Immature natural killer cell (primary cell): Measurements from ENCODE around the gene WSB2. TPM values are rescaled to one million over a fixed set of nuclear protein-coding genes. Genes with fewer than 3 reads are reported as not detected.
A peak's percentile ranks its signal among the peaks of the same experiment; 100 is the strongest.
"Not testable (repeated sequence)": the region's sequence is repeated elsewhere in the genome, so short reads cannot be mapped to it uniquely, and the experiment has no call there.

Experiments
- DNase-seq, 3 donors: peaks; one replicate each; pipeline ENCODE4 v3.0.0; 2022; ENCODE audit warnings: mixed read lengths in 1 of 3
- H3K27ac Mint-ChIP-seq, 6 donors: one replicate each; pipeline ENCODE4 v1.8.0; 2020; ENCODE audit warnings: mixed read lengths in 6 of 6, mild to moderate bottlenecking in 5 of 6, inconsistent platforms in 4 of 6, moderate library complexity in 3 of 6
- H3K27me3 Mint-ChIP-seq, 3 donors: one replicate each; pipeline ENCODE4 v1.8.0; 2020 to 2021; ENCODE audit warnings: low read depth in 3 of 3, mild to moderate bottlenecking in 3 of 3, mixed read lengths in 3 of 3, moderate library complexity in 3 of 3, inconsistent platforms in 1 of 3
- H3K36me3 Mint-ChIP-seq, 3 donors: one replicate each; pipeline ENCODE4 v1.8.0; 2020; ENCODE audit warnings: mixed read lengths in 3 of 3, inconsistent platforms in 2 of 3, mild to moderate bottlenecking in 2 of 3
- H3K4me1 Mint-ChIP-seq, 2 donors: one replicate each; pipeline ENCODE4 v1.8.0; 2020; ENCODE audit warnings: inconsistent platforms in 2 of 2, mild to moderate bottlenecking in 2 of 2, mixed read lengths in 2 of 2, moderate library complexity in 1 of 2
- H3K4me3 Mint-ChIP-seq, 5 donors: one replicate each; pipeline ENCODE4 v1.8.0; 2020; ENCODE audit warnings: mild to moderate bottlenecking in 5 of 5, mixed read lengths in 5 of 5, inconsistent platforms in 3 of 5, moderate library complexity in 3 of 5
- H3K9me3 Mint-ChIP-seq, 6 donors: one replicate each; pipeline ENCODE4 v1.8.0; 2020; ENCODE audit warnings: mild to moderate bottlenecking in 6 of 6, mixed read lengths in 6 of 6, inconsistent platforms in 4 of 6, moderate library complexity in 3 of 6
- polyA plus RNA-seq, 3 donors: library from polyadenylated mRNA; unstranded; fragments of 300-500 nt; fragmentation: Illumina TruSeq; gene quantifications; one replicate each; pipeline ENCODE4 v1.2.3, GENCODE V29; 2021

WSB2 gene
- polyA plus RNA-seq, 3 donors from 2014 or later, result 18.7 to 20.3 (median 18.8) TPM

DNA sequence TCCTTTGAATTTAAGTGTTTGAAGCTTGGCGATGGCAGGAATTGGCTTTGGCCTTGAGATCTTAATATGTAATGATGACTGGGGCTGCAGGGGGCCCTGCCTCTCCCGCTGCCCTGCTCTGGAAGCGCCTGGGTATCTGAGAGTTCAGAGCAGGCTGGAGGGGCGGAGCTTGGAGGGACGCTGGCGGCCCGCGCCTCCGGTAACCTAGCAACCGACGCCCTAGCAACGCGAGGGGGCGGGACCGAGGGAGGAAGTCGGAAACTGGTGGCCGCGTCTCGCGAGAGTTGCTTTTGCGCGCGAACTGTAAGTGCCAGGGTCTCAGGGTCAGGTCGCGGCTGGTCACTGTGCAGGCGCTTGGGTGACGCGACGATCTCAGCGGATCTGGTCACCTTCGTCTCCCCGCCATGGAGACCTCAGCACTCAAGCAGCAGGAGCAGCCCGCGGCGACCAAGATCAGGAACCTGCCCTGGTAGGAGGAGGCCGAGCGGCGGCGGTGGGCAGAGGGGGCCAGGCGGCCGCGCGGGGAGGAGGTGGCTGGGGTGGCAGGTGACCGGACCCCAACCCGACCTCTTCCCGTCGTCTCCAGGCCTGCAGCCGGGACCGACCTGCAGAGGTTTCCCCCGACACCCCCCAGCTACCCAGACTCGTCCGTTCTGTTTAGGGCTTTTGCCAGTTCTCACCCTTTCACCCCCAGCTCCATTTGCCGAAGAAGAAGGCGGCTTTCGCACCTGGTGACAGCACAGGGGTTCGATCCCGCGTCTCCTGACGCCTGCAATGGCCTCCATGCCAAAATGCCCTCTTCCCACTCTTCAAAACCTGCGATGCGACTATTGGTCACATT is 44.3 kb downstream of the WSB2 start, which contains the start of gene RFC5:
TSS of gene RFC5 (plus strand) at position 280 of the 841 bp plus-strand sequence. CDS start at position 405, 125 bp downstream.
- Mint-ChIP-seq H3K9me3 (no peaks in the 10 kb centered on the region), H3K4me1 (peaks cover 19 to 23% of the 10 kb centered on the region in 2 donors)

DNA sequence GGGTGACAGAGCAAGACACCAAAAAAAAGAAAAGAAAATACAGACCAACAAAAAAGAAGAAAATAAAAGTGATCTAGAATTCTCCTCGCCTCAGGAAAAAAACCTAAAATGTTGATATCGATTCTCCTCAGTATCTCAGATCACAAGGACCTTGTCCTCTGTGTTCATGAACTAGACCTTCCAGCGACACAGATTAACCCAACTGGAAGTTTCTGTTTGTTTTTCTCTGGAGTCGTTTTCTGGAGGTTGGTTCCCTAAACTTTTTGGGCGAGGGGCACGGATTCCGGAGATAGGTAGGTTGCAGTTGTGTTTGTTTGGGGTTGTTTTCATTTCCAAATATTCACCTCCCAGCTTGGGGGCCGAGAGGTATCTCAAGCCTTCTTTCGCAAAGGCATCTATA is 45.0 kb downstream of the WSB2 start:
- H3K27ac Mint-ChIP-seq, result peak overlapping the region in 2 of 6 donors; percentile 47 to 88
- peaks cover 4 to 8% (median 7%) of the 10 kb centered on the region in 3 donors for H3K27me3 Mint-ChIP-seq
- peaks cover 19 to 23% of the 10 kb centered on the region in 2 donors for H3K4me1 Mint-ChIP-seq
- H3K36me3 Mint-ChIP-seq, result peaks cover 4 to 9% (median 6%) of the 10 kb centered on the region in 3 donors
- no peaks in the 10 kb centered on the region for H3K9me3 Mint-ChIP-seq
- DNase-seq, result no peak
- peak overlapping the region; percentile 82 to 93 (median 88) for H3K4me3 Mint-ChIP-seq

More for the DNA sequence above, 44.3 kb downstream of the WSB2 start, which contains the start of gene RFC5:
- peak; percentile 96 to 97 (median 97) for DNase-seq
- Mint-ChIP-seq H3K36me3 (peaks cover 4 to 10% (median 7%) of the 10 kb centered on the region in 3 donors), H3K4me3 (peak within 1 kb of the TSS; percentile 82 to 93 (median 88)), H3K27ac (peak within 1 kb of the TSS; percentile 47 to 94 (median 84)), H3K27me3 (peaks cover 4 to 8% (median 7%) of the 10 kb centered on the region in 3 donors)

DNA sequence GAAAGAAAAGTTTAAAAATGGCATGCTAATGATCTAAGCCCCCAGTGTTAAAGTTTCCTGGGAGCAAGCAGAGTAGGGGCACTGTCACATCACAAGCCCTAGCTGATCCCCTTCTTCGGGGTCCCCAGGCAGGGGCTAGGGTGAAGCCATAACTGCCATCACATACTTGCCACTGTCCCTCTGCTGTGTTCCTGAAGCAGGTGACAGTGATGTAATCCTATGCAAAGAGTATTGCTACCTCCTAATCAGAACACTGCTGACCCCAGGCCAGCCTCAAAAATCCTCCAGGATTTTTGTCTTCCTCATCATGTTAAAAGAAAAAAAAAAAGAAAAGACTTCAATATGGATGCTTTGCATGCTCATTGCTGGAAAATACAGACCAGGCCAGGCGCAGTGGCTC is 45.7 kb downstream of the WSB2 start:
- H3K27me3 Mint-ChIP-seq, result peaks cover 4 to 8% (median 7%) of the 10 kb centered on the region in 3 donors
- H3K27ac Mint-ChIP-seq, result no peak overlapping the region
- peak overlapping the region in 3 of 5 donors; percentile 15 to 88 (median 18) for H3K4me3 Mint-ChIP-seq
- no peaks in the 10 kb centered on the region for H3K9me3 Mint-ChIP-seq
- H3K36me3 Mint-ChIP-seq, result peaks cover 0 to 3% (median 3%) of the 10 kb centered on the region in 3 donors
- no peak for DNase-seq
- H3K4me1 Mint-ChIP-seq, result peaks cover 19 to 23% of the 10 kb centered on the region in 2 donors

DNA sequence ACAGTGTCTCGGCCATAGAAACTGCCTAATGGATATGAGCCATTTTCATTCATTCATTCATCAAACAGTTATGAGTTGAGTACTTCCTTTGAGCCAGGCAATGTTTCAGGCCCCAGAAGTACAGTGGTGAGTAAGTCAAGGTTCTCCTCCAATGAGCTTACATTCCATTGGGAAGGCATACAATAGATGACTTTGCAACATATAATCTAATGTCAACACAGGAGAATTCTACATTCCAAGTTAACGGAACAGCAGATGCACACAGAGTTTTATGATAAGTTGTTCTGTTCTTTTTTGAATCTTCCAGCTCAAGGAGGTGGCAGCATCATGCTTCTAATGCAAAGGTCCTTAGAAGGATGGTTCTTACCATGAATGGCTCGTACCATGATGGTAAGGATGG is 47.7 kb downstream of the WSB2 start:
- Mint-ChIP-seq H3K4me3 (no peak overlapping the region), H3K27ac (no peak overlapping the region), H3K4me1 (peaks cover 19 to 23% of the 10 kb centered on the region in 2 donors)

DNA sequence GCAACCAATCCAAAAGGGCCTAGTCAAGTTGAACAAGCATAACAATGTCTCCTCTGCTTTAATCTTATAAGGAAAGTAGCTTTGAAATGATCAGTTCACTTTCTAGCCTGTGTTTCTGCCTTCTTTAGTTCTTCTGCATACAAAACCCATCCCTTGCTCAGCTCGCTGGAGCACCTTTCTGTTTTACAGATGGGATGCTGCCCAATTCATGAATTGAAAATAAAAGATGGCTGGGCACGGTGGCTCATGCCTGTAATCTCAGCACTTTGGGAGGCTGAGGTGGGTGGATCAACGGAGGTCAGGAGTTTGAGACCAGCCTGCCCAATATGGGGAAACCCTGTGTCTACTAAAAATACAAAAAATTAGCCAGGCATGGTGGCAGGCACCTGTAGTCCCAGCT is 49.0 kb downstream of the WSB2 start:
- H3K36me3 Mint-ChIP-seq, result no peaks in the 10 kb centered on the region
- H3K4me3 Mint-ChIP-seq, result no peak overlapping the region
- no peak for DNase-seq
- H3K4me1 Mint-ChIP-seq, result peaks cover 9 to 10% of the 10 kb centered on the region in 2 donors
- H3K27me3 Mint-ChIP-seq, result peaks cover 6 to 10% (median 7%) of the 10 kb centered on the region in 3 donors
- no peaks in the 10 kb centered on the region for H3K9me3 Mint-ChIP-seq
- H3K27ac Mint-ChIP-seq, result no peak overlapping the region

More for the DNA sequence above, 47.7 kb downstream of the WSB2 start:
- Mint-ChIP-seq H3K27me3 (peaks cover 6 to 7% (median 7%) of the 10 kb centered on the region in 3 donors), H3K36me3 (no peaks in the 10 kb centered on the region), H3K9me3 (no peaks in the 10 kb centered on the region)
- DNase-seq, result no peak

DNA sequence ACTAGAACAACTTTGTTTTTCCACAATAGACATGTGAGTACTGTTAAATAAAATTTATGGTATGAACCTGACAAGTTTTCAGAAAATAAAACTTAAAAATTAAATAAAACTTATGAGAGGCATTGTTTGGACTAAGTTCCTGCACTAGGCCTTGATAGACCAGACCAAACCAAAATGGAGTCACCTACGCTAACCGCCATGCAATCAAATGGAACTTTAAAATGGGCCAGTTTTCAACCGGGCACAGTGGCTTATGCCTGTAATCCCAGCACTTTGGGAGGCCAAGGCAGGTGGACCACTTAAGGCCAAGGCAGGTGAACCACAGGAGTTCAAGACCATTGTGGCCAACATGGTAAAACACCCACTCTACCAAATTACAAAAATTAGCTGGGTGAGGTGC is 49.6 kb downstream of the WSB2 start:
- DNase-seq, result no peak
- no peaks in the 10 kb centered on the region for H3K9me3 Mint-ChIP-seq
- H3K4me3 Mint-ChIP-seq, result no peak overlapping the region
- H3K4me1 Mint-ChIP-seq, result peaks cover 4 to 5% of the 10 kb centered on the region in 2 donors
- no peak overlapping the region for H3K27ac Mint-ChIP-seq
- H3K27me3 Mint-ChIP-seq, result peaks cover 4 to 7% (median 5%) of the 10 kb centered on the region in 3 donors
- no peaks in the 10 kb centered on the region for H3K36me3 Mint-ChIP-seq

DNA sequence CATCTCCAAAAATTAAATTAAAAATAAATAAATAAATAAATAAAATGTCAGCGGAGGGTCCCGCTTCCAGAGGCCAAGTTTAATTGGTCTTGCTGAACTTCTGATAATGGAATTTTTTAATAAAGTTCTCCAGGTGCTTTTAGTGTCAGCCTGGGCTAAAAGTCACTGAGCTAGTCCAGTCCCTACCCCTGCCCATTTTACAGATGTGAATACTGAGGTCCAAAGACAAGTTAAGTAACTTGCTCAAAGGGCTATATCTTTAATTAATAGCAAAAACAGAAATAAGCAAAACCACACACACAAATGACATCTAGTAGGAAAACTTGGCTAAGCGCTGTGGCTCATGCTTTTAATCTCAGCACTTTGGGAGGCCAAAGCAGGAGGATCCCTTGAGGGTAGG is 50.1 kb downstream of the WSB2 start:
- Mint-ChIP-seq H3K4me3 (no peak overlapping the region), H3K4me1 (peaks cover 0 to under 1% of the 10 kb centered on the region in 2 donors), H3K36me3 (no peaks in the 10 kb centered on the region), H3K9me3 (no peaks in the 10 kb centered on the region), H3K27ac (no peak overlapping the region), H3K27me3 (peaks cover 1 to 5% (median 3%) of the 10 kb centered on the region in 3 donors)
- DNase-seq, result no peak

DNA sequence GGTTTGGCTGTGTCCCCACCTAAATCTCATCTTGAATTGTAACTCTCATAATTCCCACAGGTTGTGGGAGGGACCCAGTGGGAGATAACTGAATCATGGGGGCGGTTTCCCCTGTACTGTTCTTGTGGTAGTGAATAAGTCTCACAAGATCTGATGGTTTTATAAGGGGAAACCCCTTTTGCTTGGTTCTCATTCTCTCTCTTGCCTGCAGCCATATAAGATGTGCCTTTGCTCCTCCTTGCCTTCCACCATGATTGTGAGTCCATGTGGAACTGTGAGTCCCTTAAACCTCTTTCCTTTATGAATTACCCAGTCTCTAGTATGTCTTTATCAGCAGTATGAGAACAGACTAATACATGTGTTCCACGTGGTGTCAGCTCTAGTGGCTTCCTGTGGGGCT is 61.2 kb downstream of the WSB2 start:
- H3K27me3 Mint-ChIP-seq, H3K4me3 Mint-ChIP-seq, DNase-seq, H3K9me3 Mint-ChIP-seq, H3K4me1 Mint-ChIP-seq, H3K27ac Mint-ChIP-seq, H3K36me3 Mint-ChIP-seq: not testable (repeated sequence)

DNA sequence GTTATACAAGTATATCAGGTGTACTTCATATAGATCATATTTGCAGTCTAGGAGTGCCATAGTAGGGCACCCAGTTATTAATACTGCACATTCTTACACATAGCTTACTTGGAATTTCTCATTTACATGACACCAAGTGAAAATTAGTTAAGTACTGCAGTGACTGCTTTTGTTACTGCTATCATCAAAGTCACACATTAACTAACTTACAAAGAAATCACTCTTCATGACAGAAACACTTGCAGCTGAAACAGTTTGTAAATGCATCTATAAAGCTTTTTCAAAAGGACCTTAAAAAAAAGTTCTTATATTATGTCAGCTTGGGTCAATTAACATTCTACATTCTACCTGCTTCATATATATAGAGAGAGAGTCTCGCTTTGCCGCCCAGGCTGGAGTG is 62.3 kb downstream of the WSB2 start:
- no peaks in the 10 kb centered on the region for H3K36me3 Mint-ChIP-seq
- no peak overlapping the region for H3K27ac Mint-ChIP-seq
- no peak for DNase-seq
- H3K4me3 Mint-ChIP-seq, result no peak overlapping the region
- H3K9me3 Mint-ChIP-seq, result peaks cover 0 to 1% (median 0%) of the 10 kb centered on the region in 6 donors
- no peaks in the 10 kb centered on the region for H3K4me1 Mint-ChIP-seq
- peaks cover 4 to 9% (median 5%) of the 10 kb centered on the region in 3 donors for H3K27me3 Mint-ChIP-seq

DNA sequence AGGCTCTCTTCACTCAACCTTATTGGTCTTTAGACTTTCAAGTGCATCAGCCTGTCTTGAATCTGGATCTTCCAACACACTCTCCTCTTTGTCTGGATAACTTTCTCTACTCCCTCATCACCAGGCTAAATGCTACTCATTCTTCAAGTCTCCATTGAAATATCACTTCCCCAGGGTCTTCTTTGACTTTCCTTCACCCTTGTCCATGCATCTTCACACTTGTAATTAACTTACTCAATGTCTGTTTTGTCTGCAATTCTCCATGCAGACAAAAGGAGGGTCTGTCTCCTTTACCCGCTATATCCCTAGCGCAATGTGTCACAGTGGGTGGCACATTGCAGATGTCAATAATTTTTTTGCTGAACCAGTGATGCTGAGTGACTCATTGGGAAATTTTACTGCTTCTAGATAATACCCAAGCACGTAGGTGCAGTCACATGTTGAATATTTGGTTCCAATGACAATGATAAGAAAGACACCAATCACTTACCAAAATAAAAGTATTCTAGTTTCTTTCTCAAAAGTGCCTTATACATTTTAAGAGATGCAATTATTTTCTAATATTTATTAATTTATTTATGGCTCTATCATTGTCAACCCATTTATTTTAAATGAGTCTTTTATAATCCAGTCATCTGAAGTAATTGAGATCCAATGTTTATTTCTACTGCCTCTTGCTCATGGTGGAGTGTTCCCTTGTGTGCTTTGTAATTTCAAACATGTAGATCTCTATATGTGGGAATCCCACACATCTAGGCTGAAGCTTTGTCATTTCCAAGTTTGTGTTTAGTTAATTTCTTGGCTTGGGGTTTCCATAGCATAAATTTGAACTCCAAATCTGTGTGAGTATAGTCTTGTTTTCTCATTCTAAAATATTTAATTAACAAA is 66.2 kb downstream of the WSB2 start:
- H3K27me3 Mint-ChIP-seq, result peaks cover 1 to 8% (median 7%) of the 10 kb centered on the region in 3 donors
- no peaks in the 10 kb centered on the region for H3K36me3 Mint-ChIP-seq
- no peak overlapping the region for H3K4me3 Mint-ChIP-seq
- peaks cover 0 to 1% (median 0%) of the 10 kb centered on the region in 6 donors for H3K9me3 Mint-ChIP-seq
- no peak overlapping the region for H3K27ac Mint-ChIP-seq
- H3K4me1 Mint-ChIP-seq, result no peaks in the 10 kb centered on the region
- no peak for DNase-seq

DNA sequence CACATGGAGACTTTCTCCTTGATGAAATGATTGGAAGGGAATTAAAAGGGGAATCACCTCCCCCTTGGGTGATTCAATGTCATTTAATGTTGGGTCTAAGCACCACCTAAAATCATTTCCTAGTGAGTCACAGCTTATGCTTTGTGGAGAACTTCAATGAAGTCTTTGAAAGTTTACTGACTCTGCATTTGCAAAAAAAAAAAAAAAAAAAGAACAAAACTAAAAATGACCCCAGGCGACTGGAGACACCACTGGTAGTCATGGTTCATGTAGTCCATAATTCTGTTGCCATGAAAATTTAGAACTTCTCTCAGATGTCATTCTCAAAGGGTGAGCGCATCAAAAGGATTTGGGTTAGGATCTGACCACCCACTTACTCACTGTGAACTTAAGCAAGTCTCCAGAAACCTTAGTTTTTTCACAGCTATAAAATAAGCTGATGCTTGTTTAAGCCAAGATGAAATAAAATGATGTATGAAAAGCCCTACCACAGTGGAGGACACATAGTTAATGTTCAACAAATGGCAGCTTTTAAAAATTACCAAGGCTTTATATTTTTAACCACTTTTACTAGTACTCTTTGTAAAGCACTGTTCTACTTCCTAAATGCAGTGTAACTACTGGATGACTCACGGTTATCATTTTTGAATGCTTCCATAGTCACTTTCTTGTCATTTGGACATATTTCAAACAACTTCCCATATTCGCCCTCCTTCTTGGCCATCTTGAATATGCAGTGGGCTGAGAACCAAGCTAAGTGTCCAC is 74.1 kb downstream of the WSB2 start:
- Mint-ChIP-seq H3K27ac (no peak overlapping the region), H3K27me3 (peaks cover 3 to 6% (median 3%) of the 10 kb centered on the region in 3 donors), H3K9me3 (peaks cover 0 to 5% (median 0%) of the 10 kb centered on the region in 6 donors), H3K36me3 (peaks cover 0 to 4% (median 0%) of the 10 kb centered on the region in 3 donors), H3K4me1 (no peaks in the 10 kb centered on the region), H3K4me3 (no peak overlapping the region)
- no peak for DNase-seq

DNA sequence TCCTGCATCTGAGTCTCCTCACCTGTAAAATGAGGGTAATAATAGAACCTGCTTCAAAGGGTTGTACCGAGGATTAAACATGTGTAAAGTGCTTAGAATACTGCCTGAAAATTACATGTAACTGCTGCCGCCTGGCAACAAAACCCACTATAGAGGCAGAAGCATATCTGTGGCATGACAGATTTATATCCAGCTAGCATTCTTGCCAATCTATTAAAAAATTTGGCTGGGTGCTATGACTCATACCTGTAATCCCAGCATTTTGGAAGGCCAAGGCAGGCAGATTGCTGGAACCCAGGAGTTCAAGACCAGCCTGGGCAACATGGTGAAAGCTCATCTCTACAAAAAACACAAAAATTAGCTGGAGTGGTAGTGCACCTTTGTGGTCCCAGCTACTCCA is 75.8 kb downstream of the WSB2 start:
- Mint-ChIP-seq H3K4me1 (no peaks in the 10 kb centered on the region), H3K27me3 (peaks cover 0 to 5% (median 3%) of the 10 kb centered on the region in 3 donors), H3K36me3 (peaks cover 0 to 4% (median 0%) of the 10 kb centered on the region in 3 donors), H3K27ac (no peak overlapping the region), H3K4me3 (no peak overlapping the region), H3K9me3 (peaks cover 0 to 5% (median 0%) of the 10 kb centered on the region in 6 donors)
- no peak for DNase-seq
